ENCODE results near the gene CD63. TPM values are rescaled to one million over a fixed set of nuclear protein-coding genes. Genes with fewer than 3 reads are reported as not detected.

The CD63 gene
- total RNA-seq, 2 experiments from 2014 or later: 99.6 to 101 TPM

- Mint-ChIP-seq H3K4me1 (ENCODE audit: low read depth) (peaks cover 19% of the 10 kb centered on the region), H3K36me3 (ENCODE audit: low read depth) (no peaks in the 10 kb centered on the region), H3K9me3 (no peaks in the 10 kb centered on the region), H3K27ac (peak overlapping the region; percentile 92), H3K27me3 (no peaks in the 10 kb centered on the region), H3K4me3 (peak overlapping the region; percentile 35)
- ChIA-PET CTCF (interaction anchor here (1.3 to 5.7 kb wide), 24 partner anchors 7 to 548 kb away, joined by 3 to 87 read pairs (median 18); partner anchors contain the start of genes BLOC1S1, CD63, DNAJC14 and ITGA7), POLR2A (interaction anchor here (0.6 to 3.7 kb wide), 7 partner anchors 7 to 307 kb away, joined by 3 to 22 read pairs (median 6); partner anchors contain the start of genes CD63, PYM1 and RDH5)
- peak; percentile 85 for TF ChIP-seq CTCF (IDR thresholded peaks at IDR 0.05)
- intact Hi-C loops (cut with micrococcal nuclease): loop anchor here (5.0 to 10.0 kb wide), 3 partner anchors 80 to 238 kb away; partner anchors contain the start of genes ORMDL2, PYM1, RAB5B and SARNP
- ATAC-seq (peak; percentile 38), DNase-seq (peak; percentile 83)
Measured at GRCh38 chr12:55736780-55737580, 8.2 kb upstream of the CD63 start.

- H3K27me3 Mint-ChIP-seq: no peaks in the 10 kb centered on the region
- no peaks in the 10 kb centered on the region for H3K36me3 Mint-ChIP-seq (ENCODE audit: low read depth)
- H3K9me3 Mint-ChIP-seq: no peaks in the 10 kb centered on the region
- DNase-seq (no peak), ATAC-seq (no peak)
- ChIA-PET POLR2A (no interaction called here), CTCF (interaction anchor here (1.2 to 5.6 kb wide), 8 partner anchors 13 to 190 kb away, joined by 3 to 87 read pairs (median 28); partner anchors contain the start of genes BLOC1S1, DNAJC14 and RDH5)
- peaks cover 18% of the 10 kb centered on the region for H3K4me1 Mint-ChIP-seq (ENCODE audit: low read depth)
- H3K4me3 Mint-ChIP-seq: no peak overlapping the region
- no peak for TF ChIP-seq CTCF (IDR thresholded peaks at IDR 0.05)
- intact Hi-C loops (cut with micrococcal nuclease): loop anchor here (5.0 to 10.0 kb wide), 3 partner anchors 81 to 239 kb away; partner anchors contain the start of genes ORMDL2, PYM1, RAB5B and SARNP
- no peak overlapping the region for H3K27ac Mint-ChIP-seq
Measured at GRCh38 chr12:55736076-55736475, 7.3 kb upstream of the CD63 start.

GRCh38 chr12:55734595-55734994 lies 5.8 kb upstream of the CD63 start:
- TF ChIP-seq CTCF (IDR thresholded peaks at IDR 0.05): no peak
- DNase-seq (no peak), ATAC-seq (no peak)
- CTCF ChIA-PET: interaction anchor here (0.8 to 4.6 kb wide), 5 partner anchors 10 to 295 kb away, joined by 3 to 34 read pairs (median 4); no protein-coding TSS in a partner anchor
- POLR2A ChIA-PET: interaction anchor here (1.0 kb wide), 1 partner anchor 19 kb away, joined by 4 read pairs; no protein-coding TSS in a partner anchor
- Mint-ChIP-seq H3K36me3 (ENCODE audit: low read depth) (peaks cover 2% of the 10 kb centered on the region), H3K9me3 (no peaks in the 10 kb centered on the region), H3K4me3 (no peak overlapping the region), H3K4me1 (ENCODE audit: low read depth) (peaks cover 27% of the 10 kb centered on the region), H3K27me3 (no peaks in the 10 kb centered on the region), H3K27ac (no peak overlapping the region)
- intact Hi-C loops (cut with micrococcal nuclease): loop anchor here (10.0 kb wide), 1 partner anchor 240 kb away; the partner anchor contains the start of gene RAB5B

- POLR2A ChIA-PET: no interaction called here
- no peak for TF ChIP-seq CTCF (IDR thresholded peaks at IDR 0.05)
- CTCF ChIA-PET: interaction anchor here (0.8 to 2.1 kb wide), 5 partner anchors 8 to 296 kb away, joined by 3 to 8 read pairs (median 4); partner anchors contain the start of gene GDF11
- intact Hi-C loops (cut with micrococcal nuclease): loop anchor here (10.0 kb wide), 1 partner anchor 241 kb away; the partner anchor contains the start of gene RAB5B
- DNase-seq: no peak
- Mint-ChIP-seq H3K27ac (no peak overlapping the region), H3K4me1 (ENCODE audit: low read depth) (peaks cover 26% of the 10 kb centered on the region), H3K4me3 (no peak overlapping the region), H3K27me3 (no peaks in the 10 kb centered on the region), H3K9me3 (no peaks in the 10 kb centered on the region), H3K36me3 (ENCODE audit: low read depth) (peaks cover 2% of the 10 kb centered on the region)
- ATAC-seq: no peak
Measured at GRCh38 chr12:55733858-55734257, 5.0 kb upstream of the CD63 start.
